WTC11 (cell line): ENCODE results near the gene ZCCHC10. TPM values are rescaled to one million over a fixed set of nuclear protein-coding genes. Genes with fewer than 3 reads are reported as not detected.
A peak's percentile ranks its signal among the peaks of the same experiment; 100 is the strongest.

Experiments
- ATAC-seq: fragments of 200-7000 bp; cut with Tn5 transposase; 2 replicates; pipeline ENCODE4 v1.10.0; 2021; ENCODE audit warnings: mild to moderate bottlenecking, moderate library complexity
- CTCF ChIA-PET: fragments of 300-600 bp; sonication (Branson Sonifier 250); formaldehyde crosslinking; loops from one replicate; lab custom pipeline; 2021; ENCODE audit warnings: antibody characterized with exemption; lab: Charles Lee
- POLR2A ChIA-PET: fragments of 350-600 bp; sonication (Branson Sonifier 250); formaldehyde crosslinking; loops from one replicate; lab custom pipeline; 2021; ENCODE audit warnings: antibody characterized with exemption; lab: Charles Lee
- DNase-seq: peaks from one replicate; pipeline ENCODE4 v3.0.0; 2021; ENCODE audit warnings: low spot score
- H3K27ac Mint-ChIP-seq: 2 replicates; pipeline ENCODE4 v1.8.0; 2021; ENCODE audit warnings: mixed read lengths
- H3K27me3 Mint-ChIP-seq: 2 replicates; pipeline ENCODE4 v1.8.0; 2021; ENCODE audit warnings: low read depth, mild to moderate bottlenecking, moderate library complexity, mixed read lengths
- H3K36me3 Mint-ChIP-seq: 2 replicates; pipeline ENCODE4 v1.8.0; 2021; ENCODE audit warnings: mixed read lengths
- H3K4me1 Mint-ChIP-seq: 2 replicates; pipeline ENCODE4 v1.8.0; 2022; ENCODE audit warnings: mixed read lengths
- H3K4me3 Mint-ChIP-seq: 2 replicates; pipeline ENCODE4 v1.8.0; 2021; ENCODE audit warnings: mild to moderate bottlenecking, moderate library complexity, mixed read lengths
- H3K9me3 Mint-ChIP-seq: 2 replicates; pipeline ENCODE4 v1.8.0; 2021; ENCODE audit warnings: mixed read lengths
- CBFB ChIP-seq: sonication (generic); formaldehyde crosslinking; IDR thresholded peaks from 2 replicates; pipeline ENCODE4 v1.8.1; 2022; ENCODE audit warnings: mild to moderate bottlenecking, low read depth, missing genetic modification reagents
- E2F5 ChIP-seq: sonication (generic); formaldehyde crosslinking; IDR thresholded peaks from 2 replicates; pipeline ENCODE4 v1.8.1; 2022; ENCODE audit warnings: mild to moderate bottlenecking, moderate library complexity, missing genetic modification reagents
- GABPB1 ChIP-seq: sonication (generic); formaldehyde crosslinking; IDR thresholded peaks from 2 replicates; pipeline ENCODE4 v1.8.1; 2023; ENCODE audit warnings: mild to moderate bottlenecking, missing genetic modification reagents
- PREB ChIP-seq: sonication (generic); formaldehyde crosslinking; IDR thresholded peaks from 2 replicates; pipeline ENCODE4 v1.8.1; 2022; ENCODE audit warnings: mild to moderate bottlenecking, missing genetic modification reagents, moderate library complexity, borderline replicate concordance
- SMAD3 ChIP-seq: sonication (generic); formaldehyde crosslinking; IDR thresholded peaks from 2 replicates; pipeline ENCODE4 v1.8.0; 2022; ENCODE audit warnings: missing genetic modification reagents, mild to moderate bottlenecking, borderline replicate concordance
- SMAD4 ChIP-seq: sonication (generic); formaldehyde crosslinking; IDR thresholded peaks from 2 replicates; pipeline ENCODE4 v1.8.0; 2022; ENCODE audit warnings: mild to moderate bottlenecking, missing genetic modification reagents
- SP1 ChIP-seq: sonication (generic); formaldehyde crosslinking; conservative IDR thresholded peaks from 2 replicates; pipeline ENCODE4 v1.8.1; 2022; ENCODE audit warnings: missing genetic modification reagents
- TEAD1 ChIP-seq: sonication (generic); formaldehyde crosslinking; IDR thresholded peaks from 2 replicates; pipeline ENCODE4 v1.8.0; 2022; ENCODE audit warnings: mild to moderate bottlenecking, missing genetic modification reagents
- total RNA-seq: library from RNA; stranded (reverse); gene quantifications from 3 replicates; pipeline ENCODE4 v1.2.3, GENCODE V29; 2021
- TF ChIP-seq, protein P1 (sequence below): fragments of 250-450 bp; sonication (Bioruptor Pico); IDR thresholded peaks from 2 replicates; pipeline ENCODE4 v1.9.0; 2021; ENCODE audit warnings: mild to moderate bottlenecking, borderline replicate concordance
- TF ChIP-seq, protein P2 (sequence below): sonication (generic); formaldehyde crosslinking; IDR thresholded peaks from 2 replicates; pipeline ENCODE4 v1.8.1; 2023; ENCODE audit warnings: mild to moderate bottlenecking, missing genetic modification reagents, borderline replicate concordance
- TF ChIP-seq, protein P3 (sequence below): sonication (generic); formaldehyde crosslinking; IDR thresholded peaks from 2 replicates; pipeline ENCODE4 v1.8.1; 2022; ENCODE audit warnings: low read depth, mild to moderate bottlenecking, moderate library complexity, missing genetic modification reagents, borderline replicate concordance
- TF ChIP-seq, protein P4 (sequence below): sonication (generic); formaldehyde crosslinking; IDR thresholded peaks from 2 replicates; pipeline ENCODE4 v1.8.0; 2023; ENCODE audit warnings: missing genetic modification reagents, mild to moderate bottlenecking, borderline replicate concordance

Gene ZCCHC10
- total RNA-seq, 1 experiment from 2014 or later = 22.9 TPM

DNA sequence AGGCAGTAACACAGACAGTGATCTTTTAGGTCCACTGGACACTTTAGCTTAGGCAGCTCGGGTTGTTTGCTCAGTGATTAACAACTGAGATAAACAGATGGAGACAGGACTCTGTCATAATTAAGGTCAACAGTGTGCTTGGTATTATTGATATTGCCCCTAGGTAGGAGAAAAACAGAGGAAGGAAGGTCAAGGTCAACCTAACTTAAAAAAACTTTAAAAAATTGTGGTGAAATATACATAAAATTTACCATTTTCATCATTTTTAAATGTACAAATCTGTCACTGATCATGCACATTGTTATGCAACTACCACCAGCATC, 23.3 kb upstream of the ZCCHC10 start (continued):
- TF ChIP-seq E2F5 (CRISPR knock-in tag) = no peak
- TF ChIP-seq, protein P1, sequence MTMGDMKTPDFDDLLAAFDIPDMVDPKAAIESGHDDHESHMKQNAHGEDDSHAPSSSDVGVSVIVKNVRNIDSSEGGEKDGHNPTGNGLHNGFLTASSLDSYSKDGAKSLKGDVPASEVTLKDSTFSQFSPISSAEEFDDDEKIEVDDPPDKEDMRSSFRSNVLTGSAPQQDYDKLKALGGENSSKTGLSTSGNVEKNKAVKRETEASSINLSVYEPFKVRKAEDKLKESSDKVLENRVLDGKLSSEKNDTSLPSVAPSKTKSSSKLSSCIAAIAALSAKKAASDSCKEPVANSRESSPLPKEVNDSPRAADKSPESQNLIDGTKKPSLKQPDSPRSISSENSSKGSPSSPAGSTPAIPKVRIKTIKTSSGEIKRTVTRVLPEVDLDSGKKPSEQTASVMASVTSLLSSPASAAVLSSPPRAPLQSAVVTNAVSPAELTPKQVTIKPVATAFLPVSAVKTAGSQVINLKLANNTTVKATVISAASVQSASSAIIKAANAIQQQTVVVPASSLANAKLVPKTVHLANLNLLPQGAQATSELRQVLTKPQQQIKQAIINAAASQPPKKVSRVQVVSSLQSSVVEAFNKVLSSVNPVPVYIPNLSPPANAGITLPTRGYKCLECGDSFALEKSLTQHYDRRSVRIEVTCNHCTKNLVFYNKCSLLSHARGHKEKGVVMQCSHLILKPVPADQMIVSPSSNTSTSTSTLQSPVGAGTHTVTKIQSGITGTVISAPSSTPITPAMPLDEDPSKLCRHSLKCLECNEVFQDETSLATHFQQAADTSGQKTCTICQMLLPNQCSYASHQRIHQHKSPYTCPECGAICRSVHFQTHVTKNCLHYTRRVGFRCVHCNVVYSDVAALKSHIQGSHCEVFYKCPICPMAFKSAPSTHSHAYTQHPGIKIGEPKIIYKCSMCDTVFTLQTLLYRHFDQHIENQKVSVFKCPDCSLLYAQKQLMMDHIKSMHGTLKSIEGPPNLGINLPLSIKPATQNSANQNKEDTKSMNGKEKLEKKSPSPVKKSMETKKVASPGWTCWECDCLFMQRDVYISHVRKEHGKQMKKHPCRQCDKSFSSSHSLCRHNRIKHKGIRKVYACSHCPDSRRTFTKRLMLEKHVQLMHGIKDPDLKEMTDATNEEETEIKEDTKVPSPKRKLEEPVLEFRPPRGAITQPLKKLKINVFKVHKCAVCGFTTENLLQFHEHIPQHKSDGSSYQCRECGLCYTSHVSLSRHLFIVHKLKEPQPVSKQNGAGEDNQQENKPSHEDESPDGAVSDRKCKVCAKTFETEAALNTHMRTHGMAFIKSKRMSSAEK = no peak
- TF ChIP-seq SP1 (CRISPR knock-in tag) = no peak
- TF ChIP-seq, protein P2, sequence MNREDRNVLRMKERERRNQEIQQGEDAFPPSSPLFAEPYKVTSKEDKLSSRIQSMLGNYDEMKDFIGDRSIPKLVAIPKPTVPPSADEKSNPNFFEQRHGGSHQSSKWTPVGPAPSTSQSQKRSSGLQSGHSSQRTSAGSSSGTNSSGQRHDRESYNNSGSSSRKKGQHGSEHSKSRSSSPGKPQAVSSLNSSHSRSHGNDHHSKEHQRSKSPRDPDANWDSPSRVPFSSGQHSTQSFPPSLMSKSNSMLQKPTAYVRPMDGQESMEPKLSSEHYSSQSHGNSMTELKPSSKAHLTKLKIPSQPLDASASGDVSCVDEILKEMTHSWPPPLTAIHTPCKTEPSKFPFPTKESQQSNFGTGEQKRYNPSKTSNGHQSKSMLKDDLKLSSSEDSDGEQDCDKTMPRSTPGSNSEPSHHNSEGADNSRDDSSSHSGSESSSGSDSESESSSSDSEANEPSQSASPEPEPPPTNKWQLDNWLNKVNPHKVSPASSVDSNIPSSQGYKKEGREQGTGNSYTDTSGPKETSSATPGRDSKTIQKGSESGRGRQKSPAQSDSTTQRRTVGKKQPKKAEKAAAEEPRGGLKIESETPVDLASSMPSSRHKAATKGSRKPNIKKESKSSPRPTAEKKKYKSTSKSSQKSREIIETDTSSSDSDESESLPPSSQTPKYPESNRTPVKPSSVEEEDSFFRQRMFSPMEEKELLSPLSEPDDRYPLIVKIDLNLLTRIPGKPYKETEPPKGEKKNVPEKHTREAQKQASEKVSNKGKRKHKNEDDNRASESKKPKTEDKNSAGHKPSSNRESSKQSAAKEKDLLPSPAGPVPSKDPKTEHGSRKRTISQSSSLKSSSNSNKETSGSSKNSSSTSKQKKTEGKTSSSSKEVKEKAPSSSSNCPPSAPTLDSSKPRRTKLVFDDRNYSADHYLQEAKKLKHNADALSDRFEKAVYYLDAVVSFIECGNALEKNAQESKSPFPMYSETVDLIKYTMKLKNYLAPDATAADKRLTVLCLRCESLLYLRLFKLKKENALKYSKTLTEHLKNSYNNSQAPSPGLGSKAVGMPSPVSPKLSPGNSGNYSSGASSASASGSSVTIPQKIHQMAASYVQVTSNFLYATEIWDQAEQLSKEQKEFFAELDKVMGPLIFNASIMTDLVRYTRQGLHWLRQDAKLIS (CRISPR knock-in tag) = no peak
- TF ChIP-seq GABPB1 = no peak

DNA sequence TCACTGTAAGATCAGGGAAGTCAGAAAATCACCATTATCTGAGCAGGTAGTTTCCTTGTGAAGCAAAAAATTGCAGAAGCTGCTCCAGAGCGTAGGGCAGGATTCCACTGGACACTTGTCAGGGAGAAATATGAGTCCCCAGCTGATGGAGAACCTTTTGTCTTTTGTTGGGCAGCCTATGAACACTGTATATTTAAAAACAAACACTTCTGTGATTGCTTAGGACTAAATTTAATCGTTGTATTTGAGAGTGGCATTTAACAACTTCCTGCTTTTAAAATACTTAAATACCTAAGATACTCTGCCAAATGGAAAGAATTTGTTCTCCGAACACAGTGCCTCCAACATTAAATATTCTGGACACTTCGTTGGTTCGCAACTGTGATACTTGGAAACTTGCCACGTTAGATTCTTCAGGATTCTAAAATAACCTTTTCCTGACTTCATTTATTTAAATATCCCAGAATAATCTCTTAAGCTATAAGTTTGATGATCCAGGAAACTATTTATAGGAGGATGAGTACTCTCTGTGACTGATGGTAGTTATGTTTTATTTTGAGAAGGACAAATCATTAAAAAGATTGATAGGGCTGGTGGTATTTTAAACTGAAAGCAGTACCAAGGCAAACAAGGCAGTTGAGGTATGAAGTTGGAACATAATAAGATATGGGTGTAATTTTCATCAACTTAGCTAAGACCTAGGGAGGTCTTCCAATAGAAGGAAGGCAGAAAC, 22.8 kb upstream of the ZCCHC10 start:
- Mint-ChIP-seq H3K9me3 (peaks cover 8% of the 10 kb centered on the region), H3K4me3 (peak overlapping the region; percentile 41), H3K36me3 (peaks cover 5% of the 10 kb centered on the region; the same call in 1 of the 2 replicates), H3K27me3 (no peaks in the 10 kb centered on the region), H3K4me1 (peaks cover 30% of the 10 kb centered on the region), H3K27ac (peak overlapping the region; percentile 97)
- POLR2A ChIA-PET = interaction anchor here (0.5 kb wide), 1 partner anchor 111 kb away, joined by 3 read pairs; no protein-coding TSS in a partner anchor
- TF ChIP-seq PREB (CRISPR knock-in tag) (no peak), SMAD4 (CRISPR knock-in tag) (no peak), SMAD3 (CRISPR knock-in tag) (no peak), CBFB (CRISPR knock-in tag) (no peak), TEAD1 (CRISPR knock-in tag) (no peak)
- TF ChIP-seq, protein P3, sequence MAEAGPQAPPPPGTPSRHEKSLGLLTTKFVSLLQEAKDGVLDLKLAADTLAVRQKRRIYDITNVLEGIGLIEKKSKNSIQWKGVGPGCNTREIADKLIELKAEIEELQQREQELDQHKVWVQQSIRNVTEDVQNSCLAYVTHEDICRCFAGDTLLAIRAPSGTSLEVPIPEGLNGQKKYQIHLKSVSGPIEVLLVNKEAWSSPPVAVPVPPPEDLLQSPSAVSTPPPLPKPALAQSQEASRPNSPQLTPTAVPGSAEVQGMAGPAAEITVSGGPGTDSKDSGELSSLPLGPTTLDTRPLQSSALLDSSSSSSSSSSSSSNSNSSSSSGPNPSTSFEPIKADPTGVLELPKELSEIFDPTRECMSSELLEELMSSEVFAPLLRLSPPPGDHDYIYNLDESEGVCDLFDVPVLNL = no peak
- TF ChIP-seq, protein P4, sequence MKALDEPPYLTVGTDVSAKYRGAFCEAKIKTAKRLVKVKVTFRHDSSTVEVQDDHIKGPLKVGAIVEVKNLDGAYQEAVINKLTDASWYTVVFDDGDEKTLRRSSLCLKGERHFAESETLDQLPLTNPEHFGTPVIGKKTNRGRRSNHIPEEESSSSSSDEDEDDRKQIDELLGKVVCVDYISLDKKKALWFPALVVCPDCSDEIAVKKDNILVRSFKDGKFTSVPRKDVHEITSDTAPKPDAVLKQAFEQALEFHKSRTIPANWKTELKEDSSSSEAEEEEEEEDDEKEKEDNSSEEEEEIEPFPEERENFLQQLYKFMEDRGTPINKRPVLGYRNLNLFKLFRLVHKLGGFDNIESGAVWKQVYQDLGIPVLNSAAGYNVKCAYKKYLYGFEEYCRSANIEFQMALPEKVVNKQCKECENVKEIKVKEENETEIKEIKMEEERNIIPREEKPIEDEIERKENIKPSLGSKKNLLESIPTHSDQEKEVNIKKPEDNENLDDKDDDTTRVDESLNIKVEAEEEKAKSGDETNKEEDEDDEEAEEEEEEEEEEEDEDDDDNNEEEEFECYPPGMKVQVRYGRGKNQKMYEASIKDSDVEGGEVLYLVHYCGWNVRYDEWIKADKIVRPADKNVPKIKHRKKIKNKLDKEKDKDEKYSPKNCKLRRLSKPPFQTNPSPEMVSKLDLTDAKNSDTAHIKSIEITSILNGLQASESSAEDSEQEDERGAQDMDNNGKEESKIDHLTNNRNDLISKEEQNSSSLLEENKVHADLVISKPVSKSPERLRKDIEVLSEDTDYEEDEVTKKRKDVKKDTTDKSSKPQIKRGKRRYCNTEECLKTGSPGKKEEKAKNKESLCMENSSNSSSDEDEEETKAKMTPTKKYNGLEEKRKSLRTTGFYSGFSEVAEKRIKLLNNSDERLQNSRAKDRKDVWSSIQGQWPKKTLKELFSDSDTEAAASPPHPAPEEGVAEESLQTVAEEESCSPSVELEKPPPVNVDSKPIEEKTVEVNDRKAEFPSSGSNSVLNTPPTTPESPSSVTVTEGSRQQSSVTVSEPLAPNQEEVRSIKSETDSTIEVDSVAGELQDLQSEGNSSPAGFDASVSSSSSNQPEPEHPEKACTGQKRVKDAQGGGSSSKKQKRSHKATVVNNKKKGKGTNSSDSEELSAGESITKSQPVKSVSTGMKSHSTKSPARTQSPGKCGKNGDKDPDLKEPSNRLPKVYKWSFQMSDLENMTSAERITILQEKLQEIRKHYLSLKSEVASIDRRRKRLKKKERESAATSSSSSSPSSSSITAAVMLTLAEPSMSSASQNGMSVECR (CRISPR knock-in tag) = no peak
- no peak for ATAC-seq
- CTCF ChIA-PET = no interaction called here
- DNase-seq = no peak
